Keratinocyte (primary cell): ENCODE data around the gene EVL. TPM values are rescaled to one million over a fixed set of nuclear protein-coding genes. Genes with fewer than 3 reads are reported as not detected.

Experiments
- DNase-seq: peaks from one replicate; pipeline ENCODE4 v3.0.0-alpha.2; 2011; ENCODE audit warnings: low read depth, missing footprints, low spot score
- FAIRE-seq: peaks from 2 replicates; lab custom pipeline; 2011; peaks lifted over from hg19 to GRCh38; lab: Jason Lieb, UNC
- H2AFZ ChIP-seq: 2 replicates; pipeline ENCODE4 v1.6.0; 2012; ENCODE audit warnings: low read length, control low read depth, inconsistent platforms; ENCODE audit not compliant: control insufficient read depth
- H3K27ac ChIP-seq: 2 replicates; pipeline ENCODE4 v1.5.1; 2011; ENCODE audit warnings: low read length; ENCODE audit not compliant: control insufficient read depth, insufficient read depth
- H3K27me3 ChIP-seq: 3 replicates; pipeline ENCODE4 v1.6.0; 2011; ENCODE audit warnings: low read length; ENCODE audit not compliant: control insufficient read depth, insufficient read depth; ENCODE audit errors: extremely low read depth
- H3K36me3 ChIP-seq, 2 experiments: 2 replicates in 1 of 2; 3 replicates in 1 of 2; pipeline ENCODE4 v1.5.1; 2011; ENCODE audit warnings: low read length in 2 of 2, mild to moderate bottlenecking in 1 of 2; ENCODE audit not compliant: control insufficient read depth in 2 of 2, insufficient read depth in 2 of 2; ENCODE audit errors: extremely low read depth in 1 of 2
- H3K4me1 ChIP-seq: 3 replicates; pipeline ENCODE4 v1.5.1; 2011; ENCODE audit warnings: low read length; ENCODE audit not compliant: control insufficient read depth, insufficient read depth; ENCODE audit errors: extremely low read depth
- H3K4me2 ChIP-seq: 3 replicates; pipeline ENCODE4 v1.6.0; 2011; ENCODE audit warnings: low read depth, low read length; ENCODE audit not compliant: control insufficient read depth, insufficient read depth; ENCODE audit errors: extremely low read depth
- H3K4me3 ChIP-seq, 3 experiments: fragments of 200-600 bp in 1 of 3; sonication (generic) in 1 of 3; 2 replicates in 2 of 3; 3 replicates in 1 of 3; pipeline ENCODE4 v1.5.1; 2011 to 2016; ENCODE audit warnings: low read length in 3 of 3, mild to moderate bottlenecking in 3 of 3, control low read depth in 2 of 3, inconsistent platforms in 1 of 3, low read depth in 1 of 3, mixed read lengths in 1 of 3, mixed run types in 1 of 3, moderate library complexity in 1 of 3; ENCODE audit not compliant: control insufficient read depth in 2 of 3, insufficient read depth in 2 of 3; ENCODE audit errors: extremely low read depth in 1 of 3
- H3K79me2 ChIP-seq: 2 replicates; pipeline ENCODE4 v1.6.0; 2012; ENCODE audit warnings: low read length; ENCODE audit not compliant: control insufficient read depth, insufficient read depth
- H3K9ac ChIP-seq: 3 replicates; pipeline ENCODE4 v1.6.0; 2011; ENCODE audit warnings: low read length; ENCODE audit not compliant: control insufficient read depth, insufficient read depth; ENCODE audit errors: extremely low read depth
- H3K9me1 ChIP-seq: 3 replicates; pipeline ENCODE4 v1.6.0; 2011; ENCODE audit warnings: low read length; ENCODE audit not compliant: control insufficient read depth, insufficient read depth; ENCODE audit errors: extremely low read depth
- H3K9me3 ChIP-seq: 2 replicates; pipeline ENCODE4 v1.5.1; 2012; ENCODE audit warnings: low read depth, low read length; ENCODE audit not compliant: control insufficient read depth
- H4K20me1 ChIP-seq: 3 replicates; pipeline ENCODE4 v1.6.0; 2011; ENCODE audit warnings: low read length; ENCODE audit not compliant: control insufficient read depth, insufficient read depth; ENCODE audit errors: extremely low read depth
- CTCF ChIP-seq, 3 experiments: IDR thresholded peaks in 1 of 3; conservative IDR thresholded peaks in 1 of 3; optimal IDR thresholded peaks in 1 of 3; 2 replicates in 2 of 3; 3 replicates in 1 of 3; pipeline versions ENCODE3 to v1.5.1; 2011; ENCODE audit warnings: low read length in 3 of 3, mild to moderate bottlenecking in 3 of 3, moderate library complexity in 2 of 3, control low read depth in 1 of 3, inconsistent platforms in 1 of 3; ENCODE audit not compliant: insufficient read depth in 2 of 3; ENCODE audit errors: extremely low read depth in 1 of 3
- EZH2 ChIP-seq: IDR thresholded peaks from one replicate; pipeline ENCODE4 v1.6.1; 2012; ENCODE audit warnings: inconsistent platforms, mild to moderate bottlenecking, low read length, moderate library complexity
- dilution Hi-C: fragments of 300-500 bp; cut with MboI; formaldehyde crosslinking; loops from one replicate; pipeline ENCODE4 v1.7.0; 2020; ENCODE audit warnings: low sequenced_read_pairs; ENCODE audit not compliant: extremely low pct_ligation_motif_present
- polyA plus RNA-seq, 5 experiments: library from polyadenylated mRNA; depleted of rRNA in 3 of 5; stranded (reverse) in 3 of 5; stranded (forward) in 1 of 5; unstranded in 1 of 5; fragments of >200 nt; gene quantifications; 1 replicate in 1 of 5; 2 replicates in 3 of 5; 3 replicates in 1 of 5; pipeline versions ENCODE4 v1.2.1 to v1.2.3, GENCODE V29; 2011 to 2012; ENCODE audit warnings: missing spikeins in 2 of 5, low read depth in 1 of 5, low replicate concordance in 1 of 5

EVL gene
- polyA plus RNA-seq, 1 donor (not counting 4 experiments of a cell fraction or from before 2014, with no cell fraction given): 12.0 TPM

DNA sequence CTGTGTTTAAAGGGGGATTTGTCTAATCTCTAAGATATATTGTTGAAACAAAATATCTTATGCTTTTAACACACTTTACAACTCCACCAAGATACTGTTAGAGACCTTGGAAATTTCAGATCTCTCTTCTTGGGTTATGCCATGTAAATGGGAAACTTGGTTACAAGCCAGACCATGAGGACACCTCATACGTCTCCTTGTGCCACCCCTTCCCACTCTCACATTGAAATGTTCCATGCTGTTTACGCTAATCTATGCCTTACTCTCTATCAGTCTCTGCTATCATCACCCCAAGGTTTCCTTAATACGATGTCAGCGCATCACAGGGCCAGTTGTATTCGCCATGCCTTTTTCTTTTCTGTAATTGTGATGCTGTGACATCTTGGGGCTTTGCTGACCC lies 107.6 kb downstream of the EVL start:
- Histone ChIP-seq H3K9ac (no peak overlapping the region), H2AFZ (no peak overlapping the region), H3K27ac (no peak overlapping the region), H4K20me1 (no peaks in the 10 kb centered on the region), H3K27me3 (peaks cover 15% of the 10 kb centered on the region), H3K9me1 (no peaks in the 10 kb centered on the region), H3K9me3 (no peaks in the 10 kb centered on the region), H3K79me2 (no peaks in the 10 kb centered on the region), H3K4me2 (no peak overlapping the region), H3K4me1 (no peaks in the 10 kb centered on the region), H3K36me3 (no peaks in the 10 kb centered on the region), H3K4me3 (no peak overlapping the region)
- DNase-seq (no peak), FAIRE-seq (no peak)
- dilution Hi-C loops: no loop called here
- TF ChIP-seq CTCF (optimal IDR thresholded peaks at IDR 0.05 in 1 of 3, IDR thresholded peaks at IDR 0.05 in 1 of 3, conservative IDR thresholded peaks at IDR 0.05 in 1 of 3; ENCODE audit: extremely low read depth in 1 of 3, insufficient read depth in 2 of 3, low read length in 3 of 3): no peak
- no peak for TF ChIP-seq EZH2

DNA sequence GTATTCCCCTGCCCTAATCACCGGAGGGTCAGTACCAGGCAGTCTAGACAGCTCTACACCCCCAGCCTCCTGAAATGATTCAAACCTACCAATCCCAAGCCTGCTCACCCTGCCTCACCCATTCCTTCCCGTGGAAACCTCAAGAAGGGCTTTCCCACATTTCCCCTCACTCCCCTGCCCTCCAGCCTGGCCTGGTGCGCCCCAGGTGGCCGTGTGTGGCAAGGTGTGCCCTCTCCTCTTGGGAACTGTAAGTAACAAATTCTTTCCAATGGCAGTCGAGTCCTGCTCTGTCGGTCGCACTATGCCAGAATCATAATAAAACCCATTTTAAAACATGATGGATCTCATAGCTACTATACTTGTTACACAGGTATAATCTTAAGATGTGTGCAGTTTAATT lies 108.1 kb downstream of the EVL start:
- dilution Hi-C loops: no loop called here
- Histone ChIP-seq H3K4me1 (no peaks in the 10 kb centered on the region), H3K27me3 (peaks cover 15% of the 10 kb centered on the region), H3K4me2 (no peak overlapping the region), H3K27ac (no peak overlapping the region), H3K9me3 (no peaks in the 10 kb centered on the region), H3K9ac (no peak overlapping the region), H4K20me1 (no peaks in the 10 kb centered on the region), H2AFZ (no peak overlapping the region), H3K36me3 (no peaks in the 10 kb centered on the region), H3K4me3 (no peak overlapping the region), H3K79me2 (no peaks in the 10 kb centered on the region), H3K9me1 (no peaks in the 10 kb centered on the region)
- no peak for TF ChIP-seq CTCF (optimal IDR thresholded peaks at IDR 0.05 in 1 of 3, IDR thresholded peaks at IDR 0.05 in 1 of 3, conservative IDR thresholded peaks at IDR 0.05 in 1 of 3; ENCODE audit: extremely low read depth in 1 of 3, insufficient read depth in 2 of 3, low read length in 3 of 3)
- no peak for TF ChIP-seq EZH2
- FAIRE-seq: no peak
- no peak for DNase-seq
